Measurements from ENCODE around the gene ATG7. TPM values are rescaled to one million over a fixed set of nuclear protein-coding genes. Genes with fewer than 3 reads are reported as not detected.

ATG7 gene
- total RNA-seq, 1 experiment from 2014 or later, result 36.0 TPM

DNA sequence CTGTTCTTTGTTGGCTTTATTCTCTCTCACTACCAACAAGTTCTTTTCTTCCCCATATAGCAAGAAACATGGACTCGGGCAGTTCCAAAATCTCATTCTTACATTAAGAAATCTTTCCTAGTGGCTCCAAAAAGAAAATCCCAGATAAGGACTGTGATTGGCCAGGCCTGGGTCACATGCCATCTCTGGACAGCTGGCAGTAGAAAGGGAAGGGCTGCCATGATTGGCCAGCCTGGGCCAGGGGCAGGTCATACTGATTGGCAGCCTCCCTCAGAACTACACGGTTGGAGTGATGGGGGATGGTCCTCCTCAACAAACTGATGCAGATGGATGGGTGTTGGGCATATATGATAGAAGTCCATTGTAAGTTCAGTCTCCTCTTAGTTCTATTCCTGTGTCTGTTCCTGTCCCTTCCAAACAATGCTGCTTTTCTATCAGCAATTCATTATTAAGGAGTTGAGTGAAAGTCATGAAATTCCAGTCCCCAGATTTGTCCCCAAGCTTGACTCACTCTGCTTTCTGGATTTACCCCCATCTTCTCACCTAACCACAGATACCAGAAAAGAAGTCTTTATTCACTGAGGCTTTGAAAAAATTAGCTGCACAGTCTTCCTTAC lies 175.5 kb downstream of the ATG7 start:
- POLR2A ChIA-PET, result no interaction called here
- in situ Hi-C loops (cut with HindIII; ENCODE audit: low pct_unique_long_range_greater_than_20kb, low sequenced_read_pairs), result no loop called here
- no peaks in the 10 kb centered on the region for H3K4me1 ChIP-seq (ENCODE audit: control insufficient read depth, insufficient read depth, low read length)
- ATAC-seq (no peak), DNase-seq (ENCODE audit: low read depth, low spot score) (no peak)
- intact Hi-C loops (cut with micrococcal nuclease; ENCODE audit: unreplicated experiment), result no loop called here
- BruUV-seq (replicated peaks), result no TSS peak
- H3K36me3 ChIP-seq (ENCODE audit: control insufficient read depth, insufficient read depth, low read length), result no peaks in the 10 kb centered on the region
- H3K9me3 ChIP-seq (ENCODE audit: control insufficient read depth, insufficient read depth, low read depth, low read length), result no peaks in the 10 kb centered on the region
- TF ChIP-seq POLR2AphosphoS5 (IDR thresholded peaks at IDR 0.05; ENCODE audit: low read depth, low read length) (no peak), TCF7L2 (IDR thresholded peaks at IDR 0.05; ENCODE audit: low read depth, low read length) (no peak), REST (IDR thresholded peaks at IDR 0.05; ENCODE audit: insufficient read depth in 1 of 2, low read depth in 2 of 2, low read length in 1 of 2) (no peak), SIN3A (IDR thresholded peaks at IDR 0.05; ENCODE audit: borderline replicate concordance, insufficient read depth, low read depth, low read length) (no peak), CTCF (IDR thresholded peaks at IDR 0.05) (no peak)
- CTCF ChIA-PET, result no interaction called here
- H3K27me3 ChIP-seq (ENCODE audit: control insufficient read depth, insufficient read depth, low read length), result no peaks in the 10 kb centered on the region
- H3K27ac ChIP-seq (ENCODE audit: low read length), result no peak overlapping the region
- no peak overlapping the region for H3K4me3 ChIP-seq (ENCODE audit: low read depth in 2 of 2, low read length in 2 of 2)

- no TSS peak for BruUV-seq (replicated peaks)
- Histone ChIP-seq H3K27me3 (ENCODE audit: control insufficient read depth, insufficient read depth, low read length) (no peaks in the 10 kb centered on the region), H3K36me3 (ENCODE audit: control insufficient read depth, insufficient read depth, low read length) (no peaks in the 10 kb centered on the region)
Observed at GRCh38 chr3:11450015-11450414, 177.8 kb downstream of the ATG7 start.

More at GRCh38 chr3:11450015-11450414, 177.8 kb downstream of the ATG7 start:
- in situ Hi-C loops (cut with HindIII; ENCODE audit: low pct_unique_long_range_greater_than_20kb, low sequenced_read_pairs), result no loop called here
- no peak for ATAC-seq
- intact Hi-C loops (cut with micrococcal nuclease; ENCODE audit: unreplicated experiment), result no loop called here
- Histone ChIP-seq H3K27ac (ENCODE audit: low read length) (no peak overlapping the region; the same call in 1 of the 2 replicates), H3K4me1 (ENCODE audit: control insufficient read depth, insufficient read depth, low read length) (no peaks in the 10 kb centered on the region; the same call in 1 of the 2 replicates), H3K4me3 (ENCODE audit: low read depth in 2 of 2, low read length in 2 of 2) (no peak overlapping the region), H3K9me3 (ENCODE audit: control insufficient read depth, insufficient read depth, low read depth, low read length) (no peaks in the 10 kb centered on the region)
- POLR2A ChIA-PET, result no interaction called here
- no peak for DNase-seq (ENCODE audit: low read depth, low spot score)
- CTCF ChIA-PET, result no interaction called here
- TF ChIP-seq CTCF (IDR thresholded peaks at IDR 0.05) (no peak), REST (IDR thresholded peaks at IDR 0.05; ENCODE audit: insufficient read depth in 1 of 2, low read depth in 2 of 2, low read length in 1 of 2) (no peak), TCF7L2 (IDR thresholded peaks at IDR 0.05; ENCODE audit: low read depth, low read length) (no peak), POLR2AphosphoS5 (IDR thresholded peaks at IDR 0.05; ENCODE audit: low read depth, low read length) (no peak), SIN3A (IDR thresholded peaks at IDR 0.05; ENCODE audit: borderline replicate concordance, insufficient read depth, low read depth, low read length) (no peak)
